ENCODE results near the gene FNDC11. TPM values are rescaled to one million over a fixed set of nuclear protein-coding genes. Genes with fewer than 3 reads are reported as not detected.

The FNDC11 gene
- total RNA-seq, 1 experiment from 2014 or later, result 1.8 TPM

- Histone ChIP-seq H3F3A (ENCODE audit: low read length, unreplicated experiment) (no peaks in the 10 kb centered on the region), H3K4me3 (ENCODE audit: low read length) (no peak overlapping the region), H3K9ac (ENCODE audit: low read length) (no peak overlapping the region), H3K9me3 (ENCODE audit: low read length) (no peaks in the 10 kb centered on the region), H4K20me1 (ENCODE audit: low read length) (no peaks in the 10 kb centered on the region), H3K4me2 (ENCODE audit: low read length) (no peak overlapping the region), H2AFZ (ENCODE audit: low read length) (no peak overlapping the region), H3K27me3 (ENCODE audit: low read length) (no peaks in the 10 kb centered on the region), H3K79me2 (ENCODE audit: low read length) (no peaks in the 10 kb centered on the region), H3K4me1 (ENCODE audit: insufficient read depth, low read length) (peaks cover 36% of the 10 kb centered on the region), H3K9me2 (replicated peaks; ENCODE audit: low read length) (no peaks in the 10 kb centered on the region), H3K36me3 (ENCODE audit: low read depth, low read length) (no peaks in the 10 kb centered on the region), H3K27ac (ENCODE audit: low read length) (no peak overlapping the region)
- intact Hi-C loops (cut with micrococcal nuclease), result no loop called here
- TF ChIP-seq EZH2 (IDR thresholded peaks at IDR 0.05; ENCODE audit: low read length, unreplicated experiment), result no peak
- no peak for TF ChIP-seq EZH2phosphoT487 (IDR thresholded peaks at IDR 0.05; ENCODE audit: borderline replicate concordance, low read length)
- TF ChIP-seq, protein P1, sequence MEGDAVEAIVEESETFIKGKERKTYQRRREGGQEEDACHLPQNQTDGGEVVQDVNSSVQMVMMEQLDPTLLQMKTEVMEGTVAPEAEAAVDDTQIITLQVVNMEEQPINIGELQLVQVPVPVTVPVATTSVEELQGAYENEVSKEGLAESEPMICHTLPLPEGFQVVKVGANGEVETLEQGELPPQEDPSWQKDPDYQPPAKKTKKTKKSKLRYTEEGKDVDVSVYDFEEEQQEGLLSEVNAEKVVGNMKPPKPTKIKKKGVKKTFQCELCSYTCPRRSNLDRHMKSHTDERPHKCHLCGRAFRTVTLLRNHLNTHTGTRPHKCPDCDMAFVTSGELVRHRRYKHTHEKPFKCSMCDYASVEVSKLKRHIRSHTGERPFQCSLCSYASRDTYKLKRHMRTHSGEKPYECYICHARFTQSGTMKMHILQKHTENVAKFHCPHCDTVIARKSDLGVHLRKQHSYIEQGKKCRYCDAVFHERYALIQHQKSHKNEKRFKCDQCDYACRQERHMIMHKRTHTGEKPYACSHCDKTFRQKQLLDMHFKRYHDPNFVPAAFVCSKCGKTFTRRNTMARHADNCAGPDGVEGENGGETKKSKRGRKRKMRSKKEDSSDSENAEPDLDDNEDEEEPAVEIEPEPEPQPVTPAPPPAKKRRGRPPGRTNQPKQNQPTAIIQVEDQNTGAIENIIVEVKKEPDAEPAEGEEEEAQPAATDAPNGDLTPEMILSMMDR (conservative IDR thresholded peaks at IDR 0.05; ENCODE audit: low read depth, low read length), result no peak
- CTCF ChIA-PET, result no interaction called here
- BruUV-seq (replicated peaks), result no TSS peak
- no peak for DNase-seq
- POLR2A ChIA-PET (ENCODE audit: unreplicated experiment), result no interaction called here
- no peak for ATAC-seq
These were observed 5.4 kb upstream of the FNDC11 start for GRCh38 chr20:63548542-63548941.

DNA sequence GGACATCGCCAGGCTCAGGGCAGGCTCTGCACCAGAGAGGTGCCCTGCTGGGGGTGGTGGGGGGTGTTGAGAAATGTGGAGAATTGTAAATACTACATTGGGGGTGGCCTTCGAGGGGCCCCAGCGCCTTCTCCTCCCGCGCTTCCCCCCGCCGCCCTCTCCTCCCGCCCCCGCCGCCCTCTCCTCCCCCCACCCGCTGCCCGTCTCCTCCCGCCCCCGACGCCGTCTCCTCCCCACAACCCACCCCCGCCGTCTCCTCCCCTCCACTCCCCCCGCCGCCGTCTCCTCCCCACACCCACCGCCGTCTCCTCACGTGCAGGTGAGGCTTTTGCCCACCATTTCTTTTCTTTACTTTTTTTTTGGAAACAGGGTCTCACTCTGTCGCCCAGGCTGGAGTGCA is 4.9 kb upstream of the FNDC11 start:
- CTCF ChIA-PET, result no interaction called here
- POLR2A ChIA-PET (ENCODE audit: unreplicated experiment), result no interaction called here
- intact Hi-C loops (cut with micrococcal nuclease), result no loop called here

DNA sequence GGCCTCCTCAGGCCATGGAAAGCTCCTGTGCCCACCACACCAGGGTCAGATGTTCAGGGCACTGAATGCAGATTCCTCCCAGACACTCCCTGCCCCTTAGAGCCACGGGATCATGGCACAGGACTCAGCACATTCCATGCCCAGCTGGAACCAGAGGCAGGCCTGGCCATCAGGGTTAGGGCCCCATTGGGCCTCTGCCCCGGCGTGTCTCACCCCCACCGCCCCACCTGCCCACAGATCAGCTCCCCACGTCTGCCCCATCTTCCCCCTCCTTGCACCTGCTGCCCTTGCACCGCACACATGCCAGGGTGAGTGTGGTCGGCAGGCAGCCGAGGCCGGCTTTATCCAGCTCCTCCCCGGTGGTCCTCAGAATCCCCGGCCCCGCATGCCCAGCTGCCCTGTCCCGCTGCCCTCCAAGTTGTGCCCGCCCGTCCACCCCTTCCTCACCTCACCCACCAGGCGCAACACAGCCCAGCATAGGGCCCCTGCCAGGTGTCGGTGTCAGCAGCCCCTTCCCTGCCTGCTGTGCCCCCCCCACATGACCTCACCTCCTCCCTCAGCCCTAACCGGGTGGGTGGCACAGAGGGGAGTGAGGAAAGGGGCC is 4.2 kb upstream of the FNDC11 start:
- Histone ChIP-seq H3K4me2 (ENCODE audit: low read length) (no peak overlapping the region), H3K27me3 (ENCODE audit: low read length) (no peaks in the 10 kb centered on the region), H3K79me2 (ENCODE audit: low read length) (no peaks in the 10 kb centered on the region), H2AFZ (ENCODE audit: low read length) (no peak overlapping the region), H3F3A (ENCODE audit: low read length, unreplicated experiment) (no peaks in the 10 kb centered on the region), H3K36me3 (ENCODE audit: low read depth, low read length) (no peaks in the 10 kb centered on the region), H3K9me2 (replicated peaks; ENCODE audit: low read length) (no peaks in the 10 kb centered on the region), H3K9ac (ENCODE audit: low read length) (no peak overlapping the region), H3K4me3 (ENCODE audit: low read length) (no peak overlapping the region), H3K4me1 (ENCODE audit: insufficient read depth, low read length) (peaks cover 29% of the 10 kb centered on the region), H4K20me1 (ENCODE audit: low read length) (no peaks in the 10 kb centered on the region), H3K27ac (ENCODE audit: low read length) (no peak overlapping the region), H3K9me3 (ENCODE audit: low read length) (no peaks in the 10 kb centered on the region)
- no TSS peak for BruUV-seq (replicated peaks)
- DNase-seq (no peak), ATAC-seq (no peak)
- intact Hi-C loops (cut with micrococcal nuclease), result no loop called here
- CTCF ChIA-PET, result no interaction called here
- POLR2A ChIA-PET (ENCODE audit: unreplicated experiment), result no interaction called here
- TF ChIP-seq EZH2phosphoT487 (IDR thresholded peaks at IDR 0.05; ENCODE audit: borderline replicate concordance, low read length) (no peak), EZH2 (IDR thresholded peaks at IDR 0.05; ENCODE audit: low read length, unreplicated experiment) (no peak)
- TF ChIP-seq, protein P1 (conservative IDR thresholded peaks at IDR 0.05; ENCODE audit: low read depth, low read length), result no peak

More for the DNA sequence above, 4.9 kb upstream of the FNDC11 start:
- H3K27ac ChIP-seq (ENCODE audit: low read length), result no peak overlapping the region
- no peak overlapping the region for H3K4me2 ChIP-seq (ENCODE audit: low read length)
- TF ChIP-seq EZH2 (IDR thresholded peaks at IDR 0.05; ENCODE audit: low read length, unreplicated experiment) (no peak), EZH2phosphoT487 (IDR thresholded peaks at IDR 0.05; ENCODE audit: borderline replicate concordance, low read length) (no peak)
- TF ChIP-seq, protein P1 (conservative IDR thresholded peaks at IDR 0.05; ENCODE audit: low read depth, low read length), result no peak
- no peak overlapping the region for H3K9ac ChIP-seq (ENCODE audit: low read length)
- no peaks in the 10 kb centered on the region for H3K27me3 ChIP-seq (ENCODE audit: low read length)
- no peak overlapping the region for H3K4me3 ChIP-seq (ENCODE audit: low read length)
- DNase-seq (no peak), ATAC-seq (no peak)
- H4K20me1 ChIP-seq (ENCODE audit: low read length), result no peaks in the 10 kb centered on the region
- no peak overlapping the region for H2AFZ ChIP-seq (ENCODE audit: low read length)
- H3F3A ChIP-seq (ENCODE audit: low read length, unreplicated experiment), result no peaks in the 10 kb centered on the region
- peaks cover 36% of the 10 kb centered on the region for H3K4me1 ChIP-seq (ENCODE audit: insufficient read depth, low read length)
- no peaks in the 10 kb centered on the region for H3K9me2 ChIP-seq (replicated peaks; ENCODE audit: low read length)
- no peaks in the 10 kb centered on the region for H3K79me2 ChIP-seq (ENCODE audit: low read length)
- no peaks in the 10 kb centered on the region for H3K9me3 ChIP-seq (ENCODE audit: low read length)
- BruUV-seq (replicated peaks), result no TSS peak
- no peaks in the 10 kb centered on the region for H3K36me3 ChIP-seq (ENCODE audit: low read depth, low read length)
